Middle frontal gyrus (tissue), 1 donor: ENCODE results near the gene ST6GALNAC4.

Experiments
- DNase-seq: peaks from one replicate; pipeline ENCODE4 v3.0.0-alpha.2; 2015; ENCODE audit warnings: low spot score; ENCODE audit errors: extremely low spot score

ST6GALNAC4 gene

GRCh38 chr9:127916720-127917581 is at the start of gene ST6GALNAC4:
Gene ST6GALNAC4, minus strand, starts transcription at chr9:127917041. Its CDS starts 622 bp downstream, at chr9:127916419.
- DNase-seq, result peak; percentile 86

GRCh38 chr9:127965953-127966352 is 49.1 kb upstream of the ST6GALNAC4 start:
- DNase-seq, result no peak

GRCh38 chr9:127963359-127964064 is 46.7 kb upstream of the ST6GALNAC4 start:
- no peak for DNase-seq

GRCh38 chr9:127963041-127963358 is 46.2 kb upstream of the ST6GALNAC4 start:
- no peak for DNase-seq

DNA sequence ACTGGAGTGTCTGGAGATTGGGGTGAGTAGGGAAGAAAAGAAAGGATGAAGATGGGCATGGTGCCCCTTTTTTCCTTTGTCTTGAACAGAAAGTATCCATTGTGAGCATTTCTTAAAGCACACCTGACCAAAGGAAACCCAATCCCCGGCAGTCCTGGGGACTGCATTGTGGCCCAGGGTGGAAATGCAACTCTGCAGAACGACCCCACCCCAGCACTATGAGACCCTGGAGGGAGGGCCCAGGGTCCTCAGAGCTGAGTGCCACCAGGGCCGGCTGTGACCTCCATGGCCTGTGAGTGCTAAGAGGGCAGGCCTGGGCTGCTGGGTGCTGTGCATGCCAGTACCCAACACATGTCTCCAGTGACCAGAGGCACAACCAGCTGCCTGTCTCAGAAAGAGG is 45.4 kb upstream of the ST6GALNAC4 start:
- DNase-seq, result no peak

GRCh38 chr9:127961613-127962155 is 44.8 kb upstream of the ST6GALNAC4 start:
- no peak for DNase-seq

DNA sequence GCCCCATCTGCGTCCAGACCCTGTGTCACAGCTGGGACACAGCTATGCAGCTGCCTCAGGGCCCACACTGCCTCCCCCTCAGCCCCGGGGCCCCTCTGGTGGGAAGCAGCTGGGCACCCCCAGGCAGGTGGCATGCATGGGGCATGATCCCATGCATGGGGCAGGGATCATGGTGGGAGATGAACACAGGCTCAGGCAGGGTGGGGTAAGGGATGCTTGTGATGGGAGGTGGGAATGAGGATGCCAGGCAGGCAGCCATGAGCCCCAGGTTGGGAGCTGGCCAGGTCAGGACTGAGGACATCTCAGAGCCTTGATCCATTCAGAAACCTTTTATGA is 44.3 kb upstream of the ST6GALNAC4 start:
- no peak for DNase-seq

DNA sequence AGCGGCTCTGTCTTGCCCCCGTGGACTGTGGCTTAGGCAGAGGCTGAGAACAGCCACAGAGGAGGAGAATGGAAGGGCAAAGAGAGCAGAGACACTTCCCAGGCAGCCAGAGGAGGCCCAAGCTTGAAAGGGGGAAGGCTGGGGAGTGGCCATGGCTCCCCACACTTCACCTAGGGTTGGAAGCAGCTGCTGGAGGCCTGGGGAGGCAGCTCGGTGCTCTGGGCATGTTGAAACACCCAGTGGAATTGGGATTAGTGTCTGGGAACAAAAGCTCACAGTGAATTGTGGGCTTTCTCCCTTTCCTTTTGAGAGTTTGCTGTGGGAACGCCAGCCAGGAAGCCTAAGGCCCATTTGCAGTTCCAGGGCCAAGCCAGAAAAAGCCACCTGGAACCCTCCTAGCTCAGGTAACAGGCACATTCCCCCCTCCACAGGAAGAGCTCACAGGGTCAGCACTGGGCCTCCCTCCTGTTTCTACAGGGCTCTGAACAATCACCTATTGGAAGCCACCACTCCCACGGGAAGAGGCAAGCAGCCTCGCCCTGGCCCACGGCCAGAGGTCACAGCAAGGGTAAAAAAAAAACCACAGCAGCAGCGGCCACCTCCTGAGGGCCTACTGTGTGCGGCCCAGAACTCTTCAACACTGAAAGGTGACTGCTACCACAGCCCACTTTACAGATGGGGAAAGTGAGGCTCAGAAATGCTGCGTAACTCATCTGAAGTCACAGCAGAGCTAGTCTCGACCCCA is 43.7 kb upstream of the ST6GALNAC4 start:
- no peak for DNase-seq

- DNase-seq, result no peak
These were observed 43.1 kb upstream of the ST6GALNAC4 start for GRCh38 chr9:127959841-127960409.

- no peak for DNase-seq
These were observed 42.6 kb upstream of the ST6GALNAC4 start for GRCh38 chr9:127959398-127959797.

DNA sequence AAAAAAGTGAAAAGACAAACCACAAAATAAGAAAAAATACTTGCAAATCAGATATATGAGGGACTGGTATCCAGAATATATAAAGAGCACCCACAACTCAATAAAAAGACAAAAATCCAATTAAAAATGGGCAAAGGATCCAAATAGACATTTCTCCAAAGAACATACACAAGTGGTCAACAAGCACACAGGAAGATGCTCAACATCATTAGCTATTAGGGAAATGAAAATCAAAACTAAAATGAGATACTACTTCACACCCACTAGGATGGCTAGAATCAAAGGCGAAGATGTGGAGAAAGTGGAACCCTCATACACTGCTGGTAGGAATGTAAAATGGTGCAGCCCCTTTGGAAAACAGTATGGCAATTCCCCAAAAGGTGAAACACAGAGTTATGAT is 41.9 kb upstream of the ST6GALNAC4 start:
- DNase-seq, result no peak

DNA sequence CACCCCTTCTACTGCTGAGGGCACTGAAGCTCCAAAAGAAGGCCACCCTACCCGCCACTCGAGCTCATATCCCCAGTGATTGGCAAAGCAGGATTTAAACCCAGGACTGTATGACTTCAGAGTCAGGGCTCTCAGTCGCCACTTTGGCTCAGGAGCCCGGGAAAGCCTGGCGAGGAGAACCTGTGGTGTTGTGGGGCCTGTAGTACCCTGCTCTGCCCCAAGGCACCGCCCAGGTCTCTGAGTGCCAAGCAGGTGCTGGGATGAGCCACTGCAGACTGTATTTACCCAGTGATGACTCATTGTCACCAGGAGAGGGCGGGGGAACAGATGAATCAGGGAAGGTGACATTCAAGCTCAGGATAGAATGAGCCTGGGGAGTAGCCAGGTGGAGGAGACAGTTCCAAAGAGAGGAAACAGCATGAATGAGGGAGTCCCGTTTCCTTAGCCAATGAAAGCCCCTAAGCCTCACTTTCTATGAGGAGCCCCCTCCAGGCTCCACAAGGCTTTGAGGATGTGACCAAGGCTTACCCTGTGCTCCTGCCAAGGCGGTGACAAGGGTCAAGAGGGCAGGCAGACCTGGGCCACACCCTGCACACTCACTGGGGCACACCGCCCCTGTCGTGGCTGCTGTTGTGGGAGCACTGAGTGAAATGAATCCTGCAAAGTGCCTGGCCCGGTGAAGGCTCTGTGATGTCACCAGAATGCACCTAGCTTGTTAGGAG is 38.6 kb upstream of the ST6GALNAC4 start:
- no peak for DNase-seq

GRCh38 chr9:127954831-127955293 is 38.0 kb upstream of the ST6GALNAC4 start:
- peak; percentile 73 for DNase-seq

- DNase-seq, result no peak
These were observed 37.1 kb upstream of the ST6GALNAC4 start for GRCh38 chr9:127953768-127954505.

- DNase-seq, result no peak
These were observed 36.3 kb upstream of the ST6GALNAC4 start for GRCh38 chr9:127953154-127953553.

- DNase-seq, result peak; percentile 86
These were observed 33.9 kb upstream of the ST6GALNAC4 start for GRCh38 chr9:127950513-127951289.

GRCh38 chr9:127949827-127950512 is 33.1 kb upstream of the ST6GALNAC4 start:
- no peak for DNase-seq

DNA sequence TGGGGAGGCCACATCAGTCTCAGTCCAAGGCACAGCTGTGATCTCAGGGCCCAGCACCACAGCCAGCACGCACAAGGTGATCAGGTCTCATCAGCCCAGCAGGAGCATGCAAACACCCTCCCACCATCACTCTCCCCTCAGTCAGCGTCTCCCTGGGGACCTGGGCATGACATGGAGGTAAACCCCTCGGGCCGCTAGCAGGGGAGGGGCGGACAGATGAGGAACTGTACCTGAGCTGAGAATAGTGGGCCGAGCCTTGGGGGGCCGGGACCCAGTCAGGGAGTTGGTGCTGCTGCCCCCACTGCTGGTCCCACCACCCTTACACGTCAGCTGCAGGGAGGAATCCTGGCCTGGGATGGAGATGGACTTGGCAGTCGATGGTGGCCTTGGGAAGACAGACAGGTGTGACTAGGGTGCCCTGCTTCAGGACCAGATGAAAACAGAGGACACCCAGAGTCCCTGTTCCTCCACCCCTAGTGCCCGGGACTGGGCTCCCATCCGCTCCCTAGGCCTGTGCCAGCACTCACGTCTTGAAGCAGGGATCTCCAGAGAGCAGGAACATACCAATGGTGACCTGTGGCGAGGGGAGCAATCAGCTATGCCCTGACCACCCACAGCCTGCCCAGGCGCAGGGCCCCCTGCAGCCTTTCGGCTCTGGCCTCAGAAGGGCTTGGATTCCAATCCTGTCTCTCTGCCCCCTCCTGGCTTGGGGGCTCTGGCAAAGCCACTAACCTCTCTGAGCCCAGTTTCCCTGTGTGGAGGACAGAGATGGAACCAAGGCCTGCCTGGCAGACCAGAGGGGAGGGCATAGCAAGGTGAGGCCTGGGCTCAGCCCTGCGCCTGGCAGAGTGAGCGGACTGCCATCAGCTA is 31.2 kb upstream of the ST6GALNAC4 start:
- DNase-seq, result no peak
